ENCODE measurements around the gene PDE2A. TPM values are rescaled to one million over a fixed set of nuclear protein-coding genes. Genes with fewer than 3 reads are reported as not detected.

The PDE2A gene
- total and polyA plus RNA-seq, 2 of the 4 experiments (the other 2 are of a cell fraction): 0.02 TPM; not detected in 1

DNA sequence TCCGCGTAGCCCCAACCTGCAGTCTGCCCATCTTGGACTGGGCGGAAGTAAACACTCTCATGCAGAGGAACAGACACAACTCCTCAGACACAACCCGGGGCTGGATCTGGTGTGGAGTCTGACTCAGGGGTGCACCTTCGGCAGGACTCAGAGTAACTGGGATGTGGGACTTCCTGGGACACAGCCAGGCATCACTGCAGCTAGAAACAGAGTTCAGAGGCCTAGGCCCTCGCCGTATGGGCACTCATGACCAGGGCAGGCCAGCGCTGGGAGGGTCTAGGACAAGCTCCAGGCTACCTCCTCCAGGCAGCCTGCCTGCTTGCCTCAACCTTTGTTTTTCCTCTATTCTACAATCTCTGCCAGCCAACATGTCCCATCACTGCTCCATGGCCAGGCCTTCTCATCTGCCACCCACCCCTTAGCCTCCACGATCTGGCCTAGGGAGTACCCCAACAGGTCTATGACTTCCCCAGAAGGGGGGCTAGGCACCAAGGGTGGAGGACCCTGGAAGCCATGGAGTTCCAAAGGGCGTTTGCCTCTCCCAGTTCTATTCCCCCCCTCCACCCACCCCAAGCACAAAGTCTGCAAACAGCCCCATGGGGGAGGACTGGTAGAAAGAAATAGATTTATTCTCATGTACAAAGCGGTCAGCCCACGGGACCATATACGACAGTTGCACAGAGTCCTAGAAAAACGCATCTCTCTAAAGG is 98.5 kb downstream of the PDE2A start:
- WGBS, 2 experiments (ENCODE audit: extremely low coverage in 2 of 2, insufficient read length in 1 of 2): 83% methylated on average over 6 of the region's 14 CpGs; no CpG with 5 or more reads in 1 of the 2 experiments
- intact Hi-C loops (cut with micrococcal nuclease): no loop called here

More for the DNA sequence above, 98.5 kb downstream of the PDE2A start:
- dilution Hi-C loops (cut with HindIII; ENCODE audit: low sequenced_read_pairs, unreplicated experiment) (no loop called here), in situ Hi-C loops (cut with MboI; ENCODE audit: low sequenced_read_pairs) (no loop called here)
- Histone ChIP-seq H3K27ac (ENCODE audit: insufficient read depth, low read length) (no peak overlapping the region), H3K4me2 (ENCODE audit: low read depth, low read length) (no peak overlapping the region), H3K27me3 (ENCODE audit: control insufficient read depth, insufficient read depth, low read length) (peaks cover 37% of the 10 kb centered on the region), H3K4ac (ENCODE audit: low read depth, low read length) (no peak overlapping the region), H3K9ac (ENCODE audit: low read depth, low read length) (no peak overlapping the region), H3K23ac (ENCODE audit: low read depth, low read length) (no peak overlapping the region), H3K79me1 (ENCODE audit: low read depth in 1 of 2, low read length in 2 of 2) (no peaks in the 10 kb centered on the region), H3K36me3 (ENCODE audit: control insufficient read depth, insufficient read depth, low read length) (no peaks in the 10 kb centered on the region), H3K4me1 (ENCODE audit: control insufficient read depth, insufficient read depth, low read length) (0 out of 2 replicates have a peak, but pooled peaks cover 1% of the 10 kb centered on the region), H2BK120ac (ENCODE audit: low read depth, low read length) (no peak overlapping the region), H4K20me1 (ENCODE audit: insufficient read depth, low read length) (no peaks in the 10 kb centered on the region), H2AK5ac (ENCODE audit: low read depth, low read length) (no peak overlapping the region), H2BK5ac (ENCODE audit: low read depth, low read length, poor library complexity, severe bottlenecking) (no peak overlapping the region), H2BK20ac (ENCODE audit: low read depth, low read length) (no peak overlapping the region), H2AFZ (replicated peaks; ENCODE audit: low read length, poor library complexity) (no peak overlapping the region), H3K9me1 (ENCODE audit: insufficient read depth, low read length) (no peaks in the 10 kb centered on the region; the same call in 1 of the 2 replicates), H3K18ac (ENCODE audit: low read depth, low read length) (no peak overlapping the region), H3K9me3 (ENCODE audit: control insufficient read depth, insufficient read depth, low read length) (no peaks in the 10 kb centered on the region), H3K4me3 (ENCODE audit: insufficient read depth, low read depth, low read length) (no peak overlapping the region), H2BK15ac (ENCODE audit: low read depth, low read length) (no peak overlapping the region), H4K8ac (ENCODE audit: low read depth in 2 of 2, low read length in 2 of 2) (no peak overlapping the region), H3K14ac (replicated peaks; ENCODE audit: low read depth, low read length) (no peak overlapping the region), H4K5ac (ENCODE audit: low read depth, low read length) (no peak overlapping the region), H2AK9ac (replicated peaks; ENCODE audit: low read depth, low read length, poor library complexity) (no peak overlapping the region), H3K56ac (ENCODE audit: extremely low read depth, insufficient read depth, low read length) (no peak overlapping the region), H4K91ac (ENCODE audit: insufficient read depth, low read depth, low read length) (no peak overlapping the region)
- TF ChIP-seq NFE2L2 (IDR thresholded peaks at IDR 0.05; ENCODE audit: low read depth, low read length): no peak
- TF ChIP-seq RFX5 (IDR thresholded peaks at IDR 0.05; ENCODE audit: low read depth, low read length): no peak
- CTCF ChIA-PET: no interaction called here
- DNase-seq: no peak
- no TSS peak for BruUV-seq (replicated peaks)
- no peak for ATAC-seq (ENCODE audit: low read depth)
- POLR2A ChIA-PET (ENCODE audit: unreplicated experiment): no interaction called here

All from IMR-90 (cell line).